HG03175 (cell line): ENCODE measurements around the gene CACNA1C.

ENCODE experiments used
- ATAC-seq: cut with Tn5 transposase; IDR thresholded peaks from one replicate; pipeline ENCODE4 v1.9.1; 2021; ENCODE audit warnings: mild to moderate bottlenecking, moderate library complexity; ENCODE audit not compliant: unreplicated experiment

Gene CACNA1C

DNA sequence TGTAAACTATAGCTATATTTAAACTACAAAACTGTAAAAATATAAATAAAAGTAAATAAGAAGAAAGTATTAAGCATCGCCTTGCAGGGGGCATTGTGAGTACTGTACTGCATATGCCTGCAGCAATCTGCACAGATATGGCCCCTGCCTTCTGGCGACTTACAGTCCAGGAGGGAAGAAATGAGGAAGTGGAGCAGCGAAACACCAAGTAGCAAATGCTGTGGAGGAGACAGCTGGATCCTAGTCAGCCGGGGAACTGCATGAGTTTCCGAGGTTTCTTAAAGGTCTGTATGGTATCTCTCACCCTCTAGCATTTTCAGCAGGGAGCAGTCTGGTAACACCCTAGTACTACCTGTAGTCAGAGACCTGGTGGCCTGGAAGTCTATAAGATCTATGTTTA is 256.9 kb downstream of the CACNA1C start:
- ATAC-seq: no peak

DNA sequence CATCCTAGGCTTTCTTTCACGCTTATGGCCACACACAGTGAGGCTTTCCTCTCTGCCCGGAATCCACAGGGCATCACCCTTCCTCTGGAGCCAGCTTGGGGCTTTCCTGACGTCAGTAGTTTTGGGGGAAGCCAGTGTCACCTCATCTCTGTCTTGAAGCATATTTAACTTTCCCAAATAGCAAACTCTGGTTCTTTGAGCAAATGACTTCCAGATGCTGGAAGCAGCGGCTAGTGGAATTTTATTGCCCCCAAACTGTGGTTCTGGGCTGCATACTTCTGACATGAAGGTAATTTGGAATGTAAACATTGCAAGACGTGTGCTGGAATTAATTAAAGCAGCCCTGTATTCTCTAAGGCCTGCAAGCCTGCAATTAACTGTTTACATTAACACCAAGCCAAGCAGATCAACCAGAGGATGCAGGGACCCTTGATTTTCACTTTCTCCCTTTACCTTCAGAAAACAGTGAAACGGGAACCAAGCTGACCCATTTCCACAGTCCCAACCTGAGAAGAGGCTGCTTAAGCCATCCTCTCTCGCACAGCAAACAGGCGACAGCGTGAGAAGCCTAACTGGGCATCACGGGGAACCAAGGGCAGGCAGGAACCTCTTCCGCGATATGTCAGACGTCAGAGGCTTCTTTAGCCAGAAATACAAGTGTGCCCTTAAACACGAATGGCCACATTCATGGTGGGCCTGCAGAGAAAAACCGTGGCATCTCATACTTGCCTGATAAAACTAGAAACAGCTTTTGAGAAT is 258.4 kb downstream of the CACNA1C start:
- no peak for ATAC-seq

DNA sequence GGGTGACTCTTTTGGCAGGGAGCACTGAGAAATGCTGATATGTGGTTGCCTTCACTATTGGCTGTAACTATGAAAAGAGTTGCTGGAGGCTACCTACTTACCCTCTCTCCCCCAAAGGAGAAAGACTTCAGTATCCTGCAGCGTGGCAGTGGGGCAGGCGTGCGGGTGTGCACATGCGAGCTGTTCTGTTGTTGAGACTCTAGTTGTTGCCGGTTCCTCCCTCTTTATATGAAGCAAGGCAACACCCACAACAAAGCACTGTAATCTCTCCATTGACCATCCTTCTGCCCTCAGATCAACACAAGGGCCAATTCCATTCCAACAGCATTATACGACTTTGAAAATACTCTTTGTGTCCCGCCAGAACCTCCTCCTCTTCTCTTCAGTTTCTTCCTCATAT is 259.4 kb downstream of the CACNA1C start:
- ATAC-seq: no peak

DNA sequence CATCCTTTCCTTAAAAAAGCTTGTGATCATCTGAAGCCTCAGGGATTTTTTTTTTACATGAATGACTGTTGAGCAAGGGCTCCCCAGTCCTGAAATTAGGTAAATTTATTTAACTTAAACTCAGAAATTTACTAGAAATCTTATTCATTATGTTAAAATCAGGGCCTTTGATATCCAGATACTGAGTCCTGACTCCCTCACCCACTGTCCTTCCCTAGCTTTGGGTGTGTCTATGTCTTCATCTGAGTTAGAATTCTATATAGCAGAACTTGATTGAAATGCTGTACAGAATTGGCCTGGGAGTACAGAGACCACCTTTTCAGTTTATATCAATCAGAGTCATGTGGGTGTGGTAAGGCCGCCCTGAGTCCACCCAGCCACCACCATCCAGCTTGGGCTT is 260.0 kb downstream of the CACNA1C start:
- ATAC-seq: no peak

DNA sequence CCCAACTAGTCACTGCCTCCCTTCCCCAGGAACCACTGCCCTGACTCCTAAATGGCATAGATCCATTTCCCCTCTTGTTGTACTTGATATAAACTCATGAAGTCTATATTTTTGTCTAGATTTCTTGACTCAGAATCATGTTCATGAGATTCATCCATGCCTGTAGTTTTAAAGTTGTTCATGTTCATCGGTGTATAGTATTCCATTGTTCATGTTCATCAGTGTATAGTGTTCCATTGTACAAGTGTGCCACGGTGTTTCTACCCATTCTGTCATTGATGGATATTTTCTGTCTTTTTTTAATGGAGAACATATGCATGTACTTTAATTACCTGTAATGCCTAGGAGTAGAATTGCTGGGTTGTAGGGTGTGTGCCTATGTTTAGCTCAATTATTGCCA is 261.7 kb downstream of the CACNA1C start:
- ATAC-seq: no peak

DNA sequence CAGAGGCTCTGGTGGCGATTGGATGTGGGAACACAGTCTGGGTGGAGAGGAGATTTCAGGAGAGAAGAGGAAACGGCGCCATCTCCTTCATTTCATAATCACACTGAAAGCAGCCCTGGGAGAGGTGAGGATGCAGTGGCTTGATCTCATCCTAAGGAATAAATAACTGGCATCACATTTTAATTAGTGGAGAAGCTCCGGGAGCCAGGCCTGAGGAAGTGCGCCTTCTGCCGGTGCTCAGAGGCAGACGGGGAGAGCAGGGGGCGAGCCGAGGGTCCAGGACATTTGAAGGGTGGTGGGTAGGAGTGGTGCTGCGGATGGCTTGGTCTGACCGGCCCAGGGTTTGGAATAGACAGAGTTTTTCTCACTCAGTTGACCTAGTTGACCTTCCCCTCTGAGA is 265.0 kb downstream of the CACNA1C start:
- ATAC-seq: no peak

DNA sequence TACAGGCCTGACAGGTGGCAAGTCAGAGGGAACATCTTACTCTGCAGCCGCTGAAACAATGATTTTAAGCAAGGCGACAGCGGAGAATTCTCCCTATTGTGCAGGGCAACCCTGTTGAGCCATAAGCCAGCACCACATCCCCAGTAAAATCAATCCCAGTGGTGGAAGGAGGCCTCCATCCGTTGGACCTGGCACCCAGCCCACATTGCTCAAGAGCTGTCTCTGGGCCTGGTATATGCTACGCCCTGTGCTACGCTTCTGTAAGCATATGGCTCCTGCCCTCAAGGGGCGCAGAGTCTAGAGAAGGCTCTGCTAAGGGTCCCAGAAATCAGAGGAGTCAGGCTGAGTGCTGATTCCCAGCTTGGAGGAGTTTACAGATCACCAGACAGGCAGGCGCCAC is 265.5 kb downstream of the CACNA1C start:
- no peak for ATAC-seq

DNA sequence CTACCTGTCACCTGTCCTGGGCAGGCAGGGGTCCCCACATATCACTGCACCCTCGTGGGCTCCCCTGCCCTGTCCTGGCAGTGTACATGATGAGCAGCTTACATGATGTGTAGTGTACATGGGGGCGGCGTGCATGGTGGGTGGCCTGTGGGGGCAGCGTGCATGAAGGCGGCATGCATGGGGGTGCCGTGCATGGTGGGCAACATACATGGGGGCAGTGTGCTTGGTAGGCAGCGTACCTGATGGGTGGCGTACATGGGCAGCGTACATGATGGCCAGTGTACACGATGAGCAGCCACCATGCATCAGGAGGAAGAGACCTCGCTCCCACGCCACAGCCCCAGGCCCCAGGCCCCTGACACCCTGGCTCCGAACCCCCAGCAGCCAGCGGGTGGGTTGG is 266.3 kb downstream of the CACNA1C start:
- no peak for ATAC-seq

DNA sequence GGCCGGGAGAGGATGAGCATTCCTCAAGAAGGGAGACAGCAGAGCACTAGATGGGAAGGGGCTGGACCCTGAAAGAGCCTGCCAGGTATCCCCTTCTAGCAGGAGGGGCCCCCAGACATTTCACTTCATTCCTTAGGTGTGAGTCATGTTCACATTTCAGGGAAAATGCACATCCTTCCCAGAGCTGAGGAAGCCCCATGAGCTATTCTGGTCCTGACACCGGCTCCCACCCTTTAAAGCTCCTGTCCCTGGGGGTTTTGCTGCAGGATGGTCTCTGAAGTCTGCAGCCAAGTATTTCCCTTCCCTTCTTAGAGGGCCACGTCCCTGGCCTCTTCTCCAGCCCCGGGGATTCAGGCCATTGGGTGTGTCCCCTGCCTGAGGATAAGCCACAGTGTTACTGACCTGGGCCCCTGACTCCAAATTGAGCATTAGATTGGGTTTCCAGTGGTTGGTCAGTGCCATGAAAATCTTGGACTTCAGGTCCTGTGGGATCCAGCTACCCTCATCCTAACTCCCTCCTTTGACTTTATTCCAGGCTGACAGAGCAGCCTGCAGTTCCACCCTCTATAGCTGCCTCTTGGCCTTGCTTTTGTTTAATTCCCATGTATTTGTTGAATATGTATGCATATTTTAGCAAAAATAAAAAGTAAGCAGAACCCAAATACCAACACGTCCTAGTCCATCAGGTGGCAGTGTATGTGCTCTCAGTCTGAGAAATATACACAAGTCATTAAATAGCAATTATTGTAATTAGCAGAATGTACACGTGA is 267.1 kb downstream of the CACNA1C start:
- no peak for ATAC-seq

DNA sequence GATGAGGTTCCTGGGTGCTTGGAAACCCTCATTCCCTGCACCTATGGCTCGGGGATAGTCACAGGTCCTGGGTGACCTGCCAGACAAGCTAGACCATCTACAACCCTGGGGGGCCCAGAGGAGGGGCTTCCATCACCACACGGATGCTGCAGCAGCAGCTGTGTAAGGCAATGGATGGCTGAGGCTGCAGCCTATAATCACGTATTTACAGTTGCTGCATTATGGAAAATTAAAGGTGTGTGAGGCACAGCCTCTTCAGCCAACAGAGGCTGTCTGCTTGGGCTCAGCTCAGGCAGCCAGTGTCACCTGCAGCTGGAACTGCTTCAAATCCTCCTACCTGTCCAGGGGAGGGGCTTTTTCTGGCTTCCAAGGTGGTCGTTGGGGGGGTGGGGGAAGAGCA is 268.1 kb downstream of the CACNA1C start:
- ATAC-seq: no peak

DNA sequence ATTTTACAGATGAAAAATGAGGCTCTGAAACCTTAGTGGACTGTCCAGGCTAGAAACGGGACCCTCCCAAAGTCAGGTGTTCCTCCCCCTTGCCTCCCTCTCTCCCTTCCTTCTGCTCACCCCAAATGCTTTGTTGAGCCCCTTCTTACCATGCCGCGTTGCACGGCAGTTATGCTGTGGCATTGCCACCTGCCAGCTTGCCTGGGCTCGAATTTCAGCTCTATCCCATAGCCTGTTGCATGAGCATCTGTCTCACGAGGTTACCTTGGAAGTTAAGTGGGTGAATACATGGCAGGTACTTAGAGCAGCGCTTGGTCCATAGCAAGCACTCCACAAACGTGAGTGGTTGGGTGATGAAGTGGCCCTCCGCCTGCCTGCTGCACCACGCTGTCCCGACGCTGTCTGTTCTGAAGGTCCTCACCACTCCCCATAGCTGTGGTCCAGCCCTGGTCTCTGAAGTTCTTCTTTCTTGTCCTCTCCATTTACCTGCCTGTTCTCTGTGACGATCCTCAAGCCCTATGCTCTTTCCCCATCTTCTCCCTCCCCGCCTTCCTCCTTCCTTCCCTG is 269.9 kb downstream of the CACNA1C start:
- no peak for ATAC-seq

DNA sequence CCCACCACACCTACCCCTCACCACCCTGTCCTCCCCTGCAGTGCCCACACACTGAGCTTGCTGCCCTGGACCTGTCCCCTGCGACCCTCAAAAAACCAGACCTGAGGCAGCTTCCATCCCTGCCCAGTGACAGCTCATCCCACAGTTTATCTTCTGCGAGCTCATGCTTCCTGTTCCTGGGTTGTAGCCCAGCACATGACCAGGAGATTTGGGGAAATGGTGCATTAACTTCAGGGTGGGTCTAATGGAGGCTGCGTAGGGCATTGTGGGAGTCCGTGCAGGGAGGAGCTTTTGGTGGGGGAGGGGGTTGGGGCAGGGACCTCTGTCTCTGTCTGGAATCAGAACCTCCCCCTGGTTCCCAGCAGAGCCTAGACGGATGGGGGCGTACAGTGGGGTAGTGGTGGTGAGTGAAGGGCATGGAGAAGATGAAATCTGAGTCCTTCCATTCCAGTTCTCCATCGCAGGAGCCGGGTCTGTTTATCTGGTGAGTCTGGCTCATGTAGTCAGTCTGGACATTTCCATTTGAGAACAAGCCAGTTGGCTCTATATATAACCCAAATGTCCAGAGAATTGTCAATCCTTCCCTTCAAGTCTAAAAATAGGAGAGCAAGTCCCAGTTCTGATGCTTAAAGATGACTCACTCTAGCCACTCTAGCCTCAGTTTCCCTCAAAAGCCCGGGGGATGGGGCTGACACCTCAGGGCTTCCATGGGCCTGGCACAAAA is 270.9 kb downstream of the CACNA1C start:
- ATAC-seq: no peak

DNA sequence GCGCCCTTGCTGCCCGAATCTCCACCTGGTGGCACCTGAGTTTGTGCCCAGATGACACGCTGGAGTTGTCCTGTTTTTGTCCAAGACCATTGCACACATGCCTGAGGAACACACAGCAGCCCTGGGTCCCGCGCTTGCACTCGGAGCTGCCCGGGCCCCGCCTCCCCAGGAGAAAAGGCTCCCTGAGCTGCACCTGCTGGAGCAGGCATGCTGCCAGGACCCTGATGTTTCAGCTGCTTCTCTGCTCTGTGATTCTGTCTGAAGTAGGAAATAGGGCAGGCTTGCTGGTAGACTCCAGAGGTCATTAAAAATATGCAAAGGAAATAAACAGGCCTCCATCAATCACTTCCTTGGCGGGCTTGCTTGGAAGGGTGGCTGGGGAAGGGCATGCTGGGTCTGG is 271.6 kb downstream of the CACNA1C start:
- ATAC-seq: no peak

DNA sequence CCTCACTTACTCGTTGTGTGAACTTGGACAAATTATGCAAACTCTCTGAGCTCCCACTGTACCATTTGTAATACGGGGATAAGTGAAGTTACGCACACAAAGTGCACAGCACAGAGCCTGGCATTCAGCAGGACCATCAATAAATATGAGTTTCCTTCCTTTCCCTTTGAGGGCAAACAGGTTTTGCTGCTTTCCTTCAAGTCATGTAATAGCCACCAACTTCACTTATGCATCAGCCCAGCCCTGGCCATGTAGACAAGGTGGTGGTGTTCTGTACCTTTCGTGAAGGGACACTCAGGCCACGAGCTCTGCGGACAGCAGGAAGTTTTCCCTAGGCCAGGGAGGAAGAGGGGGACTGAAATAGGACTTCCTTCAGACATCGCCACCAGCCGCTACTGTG is 272.7 kb downstream of the CACNA1C start:
- ATAC-seq: no peak

DNA sequence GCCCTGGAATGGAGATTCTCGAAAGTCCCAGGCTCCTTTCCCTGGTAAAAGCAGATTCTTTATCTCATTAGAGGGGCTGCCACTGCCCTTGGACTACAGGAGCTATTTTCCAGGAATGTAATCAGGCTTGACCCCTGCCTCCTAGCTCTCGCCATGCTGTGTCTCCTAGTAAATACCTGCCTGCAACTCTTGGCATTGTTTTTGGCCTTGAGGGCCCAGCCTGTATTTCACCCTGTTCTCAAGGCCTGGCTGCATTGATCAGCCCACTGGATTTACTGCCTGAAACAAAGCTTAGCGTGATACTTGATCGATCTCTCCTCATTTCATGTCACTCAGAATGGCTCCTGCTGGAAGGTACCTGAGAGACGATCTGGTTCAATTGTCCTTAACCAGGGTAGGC is 273.7 kb downstream of the CACNA1C start:
- ATAC-seq: no peak

DNA sequence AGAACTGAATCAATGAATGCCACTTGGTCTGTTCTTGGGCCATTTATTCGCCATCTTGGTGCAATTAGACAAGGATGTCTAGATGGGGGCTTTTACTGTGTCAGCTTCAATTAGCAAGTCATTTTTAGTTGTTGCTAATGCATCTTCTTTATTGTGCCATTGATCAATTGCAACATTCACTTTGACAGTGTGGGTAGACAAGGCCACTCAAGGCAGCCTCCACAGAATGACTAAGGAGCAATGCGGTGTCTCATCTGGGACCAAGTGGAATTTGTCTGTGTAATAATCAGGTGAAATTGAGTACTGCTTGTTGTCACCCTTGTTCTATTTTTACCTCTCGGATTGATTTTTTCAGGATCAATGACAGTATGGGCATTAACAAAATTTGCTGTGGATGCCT is 275.9 kb downstream of the CACNA1C start:
- no peak for ATAC-seq

DNA sequence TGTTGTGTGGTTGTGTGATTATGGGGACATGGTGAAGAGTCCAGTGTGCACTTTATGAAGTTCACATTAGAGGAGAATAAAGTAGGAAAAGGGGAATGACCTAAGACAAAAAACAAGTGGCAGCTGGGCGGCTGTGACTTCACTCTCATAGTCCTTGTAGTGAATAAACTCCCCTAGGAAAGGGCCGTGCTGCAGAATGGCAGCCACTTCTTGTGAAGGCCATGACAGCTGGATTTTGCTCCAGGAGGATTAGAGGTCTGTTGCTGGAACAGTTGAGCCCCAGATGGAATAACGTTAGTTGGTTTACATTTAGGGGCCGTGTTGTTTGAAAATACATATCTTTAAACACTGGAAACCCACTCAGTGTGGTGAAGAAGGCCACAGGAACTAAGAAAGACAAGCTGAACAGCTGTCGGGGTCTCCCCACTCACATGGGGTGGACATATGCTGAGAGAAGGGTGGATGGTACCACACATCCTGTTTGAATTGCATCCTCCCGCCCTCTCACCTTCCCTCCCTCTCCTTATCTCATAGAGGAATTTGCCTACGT is 276.9 kb downstream of the CACNA1C start:
- ATAC-seq: no peak

DNA sequence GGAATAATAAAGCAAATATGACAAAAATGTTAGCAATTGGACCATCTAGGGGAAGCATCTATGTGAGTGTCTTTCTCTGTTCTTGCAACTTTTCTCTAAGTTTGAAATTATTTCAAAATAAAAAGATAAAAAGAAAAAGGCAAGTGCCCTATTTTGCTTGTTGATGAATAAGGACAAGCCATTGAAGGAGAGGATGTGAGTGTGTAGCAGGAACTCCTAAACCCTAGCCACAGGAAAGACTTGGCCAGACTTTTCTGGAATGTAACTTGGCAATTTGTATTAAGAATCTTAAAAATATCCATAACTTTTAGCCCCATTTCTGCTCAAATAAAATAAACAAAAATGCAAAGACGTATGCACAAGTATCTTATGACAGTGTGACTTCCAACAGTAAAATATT is 279.4 kb downstream of the CACNA1C start:
- ATAC-seq: no peak

DNA sequence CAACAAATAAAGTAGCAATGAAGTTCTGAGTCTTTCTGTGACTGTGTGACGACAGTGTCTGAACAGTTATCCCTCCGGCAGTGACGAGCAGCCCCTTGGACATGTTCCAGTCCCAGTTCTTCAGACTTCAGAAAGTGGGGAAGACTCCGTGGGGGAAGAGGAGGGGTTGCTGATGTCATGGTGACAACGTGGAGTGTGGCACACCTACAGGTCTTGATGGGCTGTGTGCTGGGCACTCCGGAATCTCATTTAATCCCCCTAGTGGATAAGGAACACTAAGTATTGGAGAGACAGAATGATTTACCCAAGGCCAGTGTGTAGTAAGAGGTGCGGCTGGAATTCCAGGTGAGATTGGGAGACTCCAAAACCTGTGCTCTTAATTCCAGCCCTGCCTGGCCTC is 280.2 kb downstream of the CACNA1C start:
- no peak for ATAC-seq

DNA sequence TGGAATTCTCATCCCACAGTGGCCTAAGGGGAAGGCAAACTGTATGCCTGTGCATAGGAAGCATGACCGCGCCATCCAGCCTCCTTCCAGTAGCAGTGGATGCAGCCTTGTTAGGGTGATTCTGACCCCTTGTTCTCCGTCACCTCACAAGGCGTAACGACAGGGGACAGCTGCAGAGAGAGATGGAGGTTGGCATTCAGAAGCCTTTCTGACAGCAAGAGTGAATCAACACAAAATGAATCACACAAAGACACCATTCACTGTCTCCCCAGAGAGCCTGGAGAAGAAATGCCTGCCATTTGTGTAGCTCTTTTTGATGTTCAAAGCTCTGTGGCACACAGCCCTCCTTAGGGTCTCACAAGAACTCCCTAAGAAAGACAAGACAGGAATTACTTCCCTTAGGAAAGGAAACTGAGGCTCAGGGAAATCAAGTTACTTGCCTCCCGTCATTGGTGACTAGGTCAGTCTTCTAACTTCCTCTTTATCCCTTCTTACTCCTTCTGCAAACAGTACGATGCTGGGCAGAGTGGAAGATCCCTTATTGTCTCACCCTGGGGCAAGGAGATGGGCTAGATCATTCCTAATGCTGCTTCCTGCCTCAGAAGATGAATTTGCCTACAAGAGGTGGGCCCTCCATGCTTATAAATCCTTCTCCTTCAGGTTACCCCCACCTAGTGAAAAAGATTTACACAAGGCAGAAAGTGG is 280.9 kb downstream of the CACNA1C start:
- ATAC-seq: no peak

DNA sequence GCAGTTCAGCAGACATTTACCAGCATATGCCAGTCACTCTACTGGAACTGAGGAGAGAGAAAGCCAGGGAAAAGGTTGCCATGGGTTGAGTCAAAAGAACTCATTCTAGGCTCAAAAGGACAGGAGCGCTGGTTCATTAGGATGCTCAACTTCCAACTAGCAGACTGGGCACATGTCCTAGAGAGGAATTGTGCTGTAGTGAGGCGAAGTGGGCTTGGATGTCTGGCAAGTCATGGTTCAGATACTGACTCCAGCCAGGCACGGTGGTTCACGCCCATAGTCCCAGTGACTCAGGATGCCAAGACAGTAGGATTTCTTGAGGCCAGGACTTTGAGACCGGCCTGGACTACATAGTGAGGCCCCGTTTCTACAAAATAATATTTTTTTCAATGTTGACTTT is 281.5 kb downstream of the CACNA1C start:
- no peak for ATAC-seq
